GM12891 (cell line): ENCODE measurements around the gene MFAP1. TPM values are rescaled to one million over a fixed set of nuclear protein-coding genes. Genes with fewer than 3 reads are reported as not detected.
"Not testable (repeated sequence)": the region's sequence is repeated elsewhere in the genome, so short reads cannot be mapped to it uniquely, and the experiment has no call there.

Source experiments
- DNase-seq: peaks from one replicate; pipeline ENCODE4 v3.0.0; 2011; ENCODE audit warnings: low spot score; ENCODE audit not compliant: insufficient read length
- FAIRE-seq: peaks from 2 replicates; lab custom pipeline; 2011; peaks lifted over from hg19 to GRCh38; lab: Jason Lieb, UNC
- PAX5 ChIP-seq: IDR thresholded peaks from 2 replicates; pipeline ENCODE4 v1.6.1; 2011; ENCODE audit warnings: low read length, moderate library complexity, mild to moderate bottlenecking; ENCODE audit not compliant: insufficient read depth, severe bottlenecking
- POLR2A ChIP-seq: IDR thresholded peaks from 2 replicates; pipeline ENCODE4 v1.6.1; 2011; ENCODE audit warnings: low read depth, low read length, control low read depth
- POLR2AphosphoS5 ChIP-seq: IDR thresholded peaks from 2 replicates; pipeline ENCODE4 v1.6.1; 2011; ENCODE audit warnings: low read depth, low read length, control low read depth
- POU2F2 ChIP-seq: IDR thresholded peaks from 2 replicates; pipeline ENCODE4 v1.6.1; 2011; ENCODE audit warnings: low read depth, mild to moderate bottlenecking, control low read depth, low read length, moderate library complexity
- SPI1 ChIP-seq: IDR thresholded peaks from 2 replicates; pipeline ENCODE4 v1.6.1; 2011; ENCODE audit warnings: low read depth, low read length, control low read depth
- TAF1 ChIP-seq: IDR thresholded peaks from 2 replicates; pipeline ENCODE4 v1.6.1; 2011; ENCODE audit warnings: low read depth, low read length, control low read depth
- polyA plus RNA-seq: library from polyadenylated mRNA; unstranded; fragments of >200 nt; gene quantifications from one replicate; pipeline ENCODE4 v1.2.1, GENCODE V29; 2012; ENCODE audit warnings: low read depth, missing spikeins, inconsistent platforms; ENCODE audit not compliant: missing spikeins

Gene MFAP1, protein sequence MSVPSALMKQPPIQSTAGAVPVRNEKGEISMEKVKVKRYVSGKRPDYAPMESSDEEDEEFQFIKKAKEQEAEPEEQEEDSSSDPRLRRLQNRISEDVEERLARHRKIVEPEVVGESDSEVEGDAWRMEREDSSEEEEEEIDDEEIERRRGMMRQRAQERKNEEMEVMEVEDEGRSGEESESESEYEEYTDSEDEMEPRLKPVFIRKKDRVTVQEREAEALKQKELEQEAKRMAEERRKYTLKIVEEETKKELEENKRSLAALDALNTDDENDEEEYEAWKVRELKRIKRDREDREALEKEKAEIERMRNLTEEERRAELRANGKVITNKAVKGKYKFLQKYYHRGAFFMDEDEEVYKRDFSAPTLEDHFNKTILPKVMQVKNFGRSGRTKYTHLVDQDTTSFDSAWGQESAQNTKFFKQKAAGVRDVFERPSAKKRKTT
- 42.0 TPM for polyA plus RNA-seq

DNA sequence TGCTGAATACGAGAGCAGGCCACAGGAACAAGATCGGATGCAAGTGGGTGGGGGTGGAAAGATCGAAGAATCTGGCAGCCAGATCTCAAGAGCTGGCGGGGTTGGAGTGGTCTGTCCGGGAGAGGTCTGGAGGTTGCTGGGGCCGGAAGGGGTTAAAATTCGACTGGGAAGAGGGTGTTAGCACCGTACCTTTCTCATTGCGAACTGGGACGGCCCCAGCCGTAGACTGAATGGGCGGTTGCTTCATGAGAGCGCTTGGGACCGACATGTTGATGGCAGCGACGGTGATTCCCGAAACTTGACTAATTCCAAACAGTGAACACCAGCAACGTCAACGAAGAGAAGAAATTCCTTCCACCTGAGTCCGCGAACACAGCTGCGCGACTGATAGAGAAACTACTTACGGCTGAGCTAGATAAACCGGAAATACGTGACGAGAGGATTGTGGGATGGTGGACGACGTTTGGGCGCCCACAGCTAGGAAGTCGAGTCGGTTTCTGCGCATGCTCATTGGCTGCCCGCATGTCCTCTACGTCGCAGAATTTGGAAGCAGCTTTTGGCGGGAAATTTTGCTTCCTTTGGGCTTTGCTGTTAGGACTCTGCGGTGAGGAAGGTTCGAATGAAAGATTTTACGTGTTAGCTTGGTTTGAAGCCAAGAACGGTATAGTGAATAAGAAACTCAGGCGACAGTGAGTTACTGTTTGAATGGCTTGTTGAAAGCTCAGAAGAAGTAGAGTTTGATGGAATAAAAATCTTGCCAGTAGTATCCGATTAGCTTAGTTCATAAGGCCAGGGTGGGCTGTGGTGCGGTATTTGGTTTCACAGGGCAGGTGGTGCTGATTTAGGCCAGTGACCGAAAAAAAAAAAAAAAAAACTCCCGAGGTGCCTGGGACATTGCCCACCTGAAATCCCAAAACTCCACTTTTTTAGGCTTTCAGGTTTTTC is at the start of gene MFAP1:
Gene MFAP1 (minus strand): TSS at position 389 of the 945 bp plus-strand sequence. CDS start 121 bp downstream, at position 268.
- peak; percentile 97 for FAIRE-seq
- peak; percentile 77 for DNase-seq
- no peak for TF ChIP-seq SPI1
- no peak for TF ChIP-seq PAX5
- peak; percentile 99 for TF ChIP-seq POLR2AphosphoS5
- peak; percentile 95 for TF ChIP-seq TAF1
- 0 out of 2 replicates have a peak, but pooled peaks have one; percentile 20 for TF ChIP-seq POU2F2
- peak; percentile 98 for TF ChIP-seq POLR2A

DNA sequence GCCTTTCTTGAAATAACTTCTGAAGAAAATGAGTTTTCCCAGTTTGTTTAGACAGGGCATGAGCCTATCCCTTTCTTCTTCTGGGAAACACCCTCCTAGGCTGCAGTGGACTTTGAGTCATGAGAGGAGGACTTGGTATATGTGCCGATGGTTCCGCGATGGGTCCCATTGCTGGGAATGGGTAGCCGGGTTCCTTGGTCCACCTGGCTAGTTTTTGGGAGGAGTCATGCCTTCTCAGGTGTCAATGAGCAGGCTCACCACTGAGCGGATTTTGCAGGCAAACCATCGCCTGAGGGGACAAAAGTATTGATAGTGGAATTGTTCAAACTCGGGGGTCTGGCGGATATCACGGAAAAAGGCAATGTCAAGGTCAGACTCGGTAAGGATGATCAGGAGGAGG is 49.2 kb upstream of the MFAP1 start:
- DNase-seq (no peak), FAIRE-seq (no peak)
- TF ChIP-seq POU2F2 (no peak), PAX5 (no peak), SPI1 (no peak), POLR2A (no peak), POLR2AphosphoS5 (no peak), TAF1 (no peak)

DNA sequence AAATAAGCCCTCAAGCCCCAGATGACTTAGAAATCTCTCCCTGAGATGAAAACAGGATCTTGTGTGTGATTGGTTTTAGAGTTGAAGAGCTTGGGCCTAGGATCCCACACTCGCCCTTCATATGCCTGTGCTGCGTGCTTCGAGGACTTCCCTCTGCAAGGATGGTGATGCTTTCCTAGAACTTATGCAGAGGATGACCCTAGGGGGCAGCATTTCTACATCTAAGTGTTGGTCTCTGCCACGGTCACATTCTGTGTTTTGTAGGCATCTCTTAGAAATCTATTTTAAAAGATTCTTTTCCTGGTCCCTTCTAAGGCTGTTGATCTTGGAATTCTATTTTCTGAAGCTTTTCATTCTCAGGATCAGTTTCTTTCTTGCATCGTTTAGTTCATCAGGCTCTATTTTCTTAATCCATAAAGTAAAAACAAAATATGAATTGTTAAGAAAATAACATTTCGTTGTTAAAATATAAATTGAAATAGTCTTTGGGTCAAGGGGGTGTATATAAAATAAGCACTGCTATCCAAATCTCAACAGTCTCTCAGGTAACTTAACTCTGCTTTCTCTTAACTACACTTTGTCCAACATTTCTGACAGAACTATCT is 48.0 kb upstream of the MFAP1 start:
- DNase-seq (no peak), FAIRE-seq (no peak)
- no peak for TF ChIP-seq POU2F2
- no peak for TF ChIP-seq POLR2A
- TF ChIP-seq SPI1, result no peak
- TF ChIP-seq TAF1, result no peak
- TF ChIP-seq POLR2AphosphoS5, result no peak
- no peak for TF ChIP-seq PAX5

DNA sequence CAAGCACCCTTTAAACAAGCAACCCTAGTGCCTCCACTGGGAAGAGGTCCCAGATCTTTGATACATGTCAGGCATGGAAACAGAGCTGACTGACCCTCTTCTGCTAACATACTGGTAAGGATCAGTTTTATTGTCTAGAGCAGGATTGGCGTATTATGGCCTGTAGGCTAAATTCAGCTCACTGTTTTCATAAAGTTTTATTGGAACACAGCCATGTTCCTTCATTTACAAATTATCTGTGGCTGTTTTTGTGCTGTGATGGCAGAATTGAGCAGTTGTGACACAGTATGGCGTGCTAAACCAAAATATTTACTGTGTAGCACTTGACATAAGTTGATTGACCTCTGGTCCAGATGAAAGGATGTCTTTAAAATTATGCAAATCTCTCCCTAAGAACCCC is 47.3 kb upstream of the MFAP1 start:
- TF ChIP-seq POLR2AphosphoS5, result no peak
- no peak for TF ChIP-seq TAF1
- no peak for TF ChIP-seq POU2F2
- no peak for TF ChIP-seq POLR2A
- TF ChIP-seq PAX5, result no peak
- TF ChIP-seq SPI1, result no peak
- DNase-seq (no peak), FAIRE-seq (no peak)

DNA sequence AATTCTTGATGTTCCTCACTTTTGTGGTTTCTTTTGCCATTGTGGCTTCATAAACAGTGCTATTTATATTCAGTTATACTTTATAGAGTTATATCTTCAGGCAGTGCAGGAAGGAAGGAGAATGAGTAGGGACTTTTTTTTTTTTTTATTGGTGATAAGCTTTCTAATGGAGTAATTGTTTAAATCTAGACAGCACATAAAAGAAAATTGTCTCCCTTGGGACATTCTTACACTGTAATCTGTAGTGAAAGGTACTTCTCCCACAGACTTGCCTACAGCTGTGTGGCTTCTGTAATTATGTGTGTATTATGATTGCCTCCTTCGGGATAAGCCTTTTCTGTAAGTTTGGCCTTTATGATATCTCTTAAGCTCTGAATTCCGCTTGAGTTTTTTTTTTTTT is 43.9 kb upstream of the MFAP1 start:
- DNase-seq (no peak), FAIRE-seq (no peak)
- TF ChIP-seq TAF1 (no peak), PAX5 (no peak), POLR2A (no peak)

DNA sequence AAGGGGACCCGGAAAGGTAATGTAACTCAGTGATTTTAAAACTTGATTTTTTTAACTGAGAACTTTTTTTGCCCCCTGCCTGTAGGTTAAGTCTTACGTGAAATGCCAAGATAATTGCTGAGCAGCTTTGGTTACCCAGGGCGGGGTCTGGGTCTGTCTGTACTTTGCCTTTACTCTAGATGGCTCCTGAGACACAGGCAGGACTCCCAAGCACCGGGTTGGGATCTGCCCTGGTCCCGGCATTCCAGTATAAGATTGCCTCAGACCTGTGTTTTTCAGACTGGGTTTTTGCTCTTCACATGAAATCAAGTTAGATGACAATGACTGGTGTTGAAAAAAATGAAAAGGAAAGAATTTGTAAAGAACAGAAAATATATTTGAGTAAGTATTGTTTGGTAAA is 42.6 kb upstream of the MFAP1 start:
- FAIRE-seq (no peak), DNase-seq (no peak)
- TF ChIP-seq POU2F2 (no peak), POLR2A (no peak), PAX5 (no peak), TAF1 (no peak), POLR2AphosphoS5 (no peak), SPI1 (no peak)

DNA sequence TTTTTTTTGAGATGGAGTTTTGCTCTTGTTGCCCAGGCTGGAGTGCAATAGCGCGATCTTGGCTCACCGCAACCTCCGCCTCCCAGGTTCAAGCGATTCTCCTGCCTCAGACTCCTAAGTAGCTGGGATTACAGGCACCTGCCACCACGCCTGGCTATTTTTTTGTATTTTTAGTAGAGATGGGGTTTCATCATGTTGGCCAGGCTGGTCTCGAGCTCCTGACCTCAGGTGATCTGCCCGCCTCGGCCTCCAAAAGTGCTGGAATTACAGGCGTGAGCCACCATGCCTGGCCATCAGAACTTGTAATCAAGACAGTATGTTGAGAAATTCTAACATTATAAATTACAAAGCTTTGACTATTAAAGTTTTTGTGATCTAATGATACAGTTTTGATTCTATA is 42.1 kb upstream of the MFAP1 start:
- not testable (repeated sequence) for DNase-seq, FAIRE-seq

DNA sequence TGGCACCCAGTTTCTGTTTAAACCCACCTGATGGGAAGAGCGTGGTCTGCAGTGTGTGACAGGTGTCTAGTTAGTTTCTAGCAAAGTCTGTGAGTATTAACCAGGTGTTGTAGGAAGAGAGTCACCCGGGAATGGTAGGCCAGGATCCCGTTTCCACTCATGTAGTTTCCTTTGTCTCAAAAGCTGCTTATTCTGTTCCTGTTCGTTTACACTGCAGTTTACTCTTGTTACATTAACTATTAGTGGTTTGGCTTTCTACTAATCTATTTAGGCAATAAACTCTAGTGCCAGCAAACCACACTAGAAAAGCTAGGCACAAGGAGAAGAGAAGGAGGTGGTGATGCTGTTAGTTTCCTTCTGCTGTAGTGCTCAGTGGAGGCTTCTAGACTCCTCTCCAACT is 35.1 kb upstream of the MFAP1 start:
- TF ChIP-seq TAF1 (no peak), POU2F2 (no peak), POLR2A (no peak), PAX5 (no peak)
- DNase-seq (no peak), FAIRE-seq (no peak)

DNA sequence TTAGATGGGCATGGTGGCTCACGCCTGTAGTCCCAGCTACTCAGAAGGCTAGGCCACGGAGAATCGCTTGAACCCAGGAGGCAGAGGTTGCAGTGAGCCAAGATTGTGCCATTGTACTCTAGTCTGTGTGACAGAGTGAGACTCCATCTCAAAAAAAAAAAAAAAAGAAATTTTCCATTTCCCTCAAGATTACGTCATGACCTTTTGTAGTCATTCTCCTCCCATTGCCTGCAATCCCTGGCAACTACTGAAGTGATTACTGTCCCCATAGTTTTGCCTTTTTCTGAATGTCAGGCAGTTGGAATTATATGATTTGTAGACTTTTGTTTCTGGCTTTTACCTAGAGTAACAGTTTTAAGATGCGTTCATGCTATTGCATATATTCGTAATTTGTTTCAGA is 30.3 kb upstream of the MFAP1 start:
- no peak for FAIRE-seq
- no peak for TF ChIP-seq POLR2AphosphoS5
- TF ChIP-seq PAX5, result no peak
- no peak for TF ChIP-seq POLR2A
- TF ChIP-seq POU2F2, result no peak
- no peak for TF ChIP-seq SPI1
- no peak for TF ChIP-seq TAF1
- no peak for DNase-seq
